NOMO-1 (cell line): ENCODE data around the gene TMEM182.
A peak's percentile ranks its signal among the peaks of the same experiment; 100 is the strongest.

Source experiments
- DNase-seq, 2 experiments: peaks; one replicate each; lab custom pipeline; 2025; ENCODE audit not compliant: unreplicated experiment in 2 of 2; lab: John Stamatoyannopoulos, UW

Gene TMEM182

DNA sequence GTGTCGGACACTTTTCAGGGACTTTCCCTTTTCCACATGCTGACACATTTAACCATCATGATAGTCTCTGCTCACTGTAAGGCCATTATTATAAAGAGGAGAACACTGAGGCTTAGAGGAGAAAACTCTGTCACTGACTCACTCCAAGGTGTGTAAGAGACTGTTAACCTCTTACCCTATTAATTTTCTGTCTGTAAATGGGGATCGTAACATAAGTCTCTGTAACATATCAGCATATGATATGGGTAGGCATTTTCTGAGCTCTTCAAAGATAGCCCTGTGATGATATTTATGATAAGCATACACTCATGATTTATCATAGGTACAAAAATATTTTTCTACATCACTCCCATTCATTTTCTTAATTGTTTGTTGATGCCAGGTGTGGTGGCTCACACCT, 36.4 kb downstream of the TMEM182 start:
- no peak for DNase-seq

DNA sequence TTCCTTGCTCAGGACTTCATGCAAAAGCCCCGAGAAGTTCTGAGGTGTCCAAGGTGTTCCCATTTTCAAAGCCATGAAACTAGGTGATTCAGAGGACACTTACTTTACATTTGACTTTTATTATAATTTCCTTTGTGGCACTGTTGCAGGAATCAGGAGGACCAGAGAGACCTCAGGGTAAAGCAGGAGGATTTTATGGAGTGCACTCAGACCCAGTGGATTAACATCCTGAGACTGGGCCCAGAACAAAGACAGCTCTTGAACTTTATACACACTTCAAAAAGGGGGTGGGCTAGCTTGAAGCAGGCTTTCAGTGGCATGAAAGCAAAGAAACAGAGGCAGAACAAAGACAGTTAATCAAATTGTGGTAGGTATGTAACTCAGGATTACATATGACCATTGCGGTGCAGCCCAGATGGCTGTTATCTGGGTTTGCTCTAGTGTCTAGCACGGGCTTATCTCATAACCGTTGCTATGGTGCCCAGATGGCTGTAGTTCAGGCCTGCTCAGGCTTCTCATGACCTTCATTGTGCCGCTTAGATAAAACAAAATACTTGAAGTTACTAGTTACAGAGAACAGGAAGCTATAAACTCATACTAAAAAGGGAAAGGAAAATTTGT, 39.4 kb downstream of the TMEM182 start:
- no peak for DNase-seq

DNA sequence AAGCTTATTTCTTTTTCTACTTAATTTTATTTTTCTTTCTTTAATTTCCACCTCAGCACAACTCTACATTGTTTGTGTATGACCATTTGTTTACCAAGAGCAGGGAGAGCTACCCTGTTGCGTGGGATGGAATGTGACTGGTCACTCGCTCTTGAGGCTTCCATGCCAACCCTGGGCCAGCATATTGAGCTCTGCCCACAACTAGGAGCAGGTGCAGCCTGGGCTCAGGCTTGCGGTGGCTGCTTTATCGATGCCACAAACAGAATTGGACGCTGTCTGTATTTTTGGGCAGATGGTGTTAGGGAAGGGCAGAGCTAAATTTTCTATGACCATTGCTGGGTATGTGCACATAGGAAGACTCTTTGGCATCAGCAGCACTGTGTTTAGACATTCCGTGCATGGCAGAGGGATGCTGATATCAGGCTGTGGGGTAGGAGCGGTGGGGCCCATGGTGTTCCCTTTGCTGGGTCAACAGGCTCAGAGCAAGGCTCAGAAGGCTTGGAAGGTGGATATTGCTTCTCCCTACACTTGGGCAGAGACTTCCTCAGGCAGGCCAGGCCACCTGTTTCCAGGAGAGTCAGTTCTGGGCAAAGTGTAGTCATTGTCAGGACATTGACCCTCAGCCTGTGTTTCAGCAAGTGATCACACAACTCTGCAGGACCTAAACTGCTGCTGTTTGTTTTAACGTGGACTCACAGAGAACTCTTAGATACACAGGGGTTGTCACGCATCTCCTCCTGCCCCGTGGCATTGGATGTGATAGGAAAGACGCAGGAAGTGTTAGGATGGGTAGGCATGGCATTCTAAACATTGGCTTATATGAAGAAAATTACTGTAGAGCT, 40.2 kb downstream of the TMEM182 start:
- no peak for DNase-seq

DNA sequence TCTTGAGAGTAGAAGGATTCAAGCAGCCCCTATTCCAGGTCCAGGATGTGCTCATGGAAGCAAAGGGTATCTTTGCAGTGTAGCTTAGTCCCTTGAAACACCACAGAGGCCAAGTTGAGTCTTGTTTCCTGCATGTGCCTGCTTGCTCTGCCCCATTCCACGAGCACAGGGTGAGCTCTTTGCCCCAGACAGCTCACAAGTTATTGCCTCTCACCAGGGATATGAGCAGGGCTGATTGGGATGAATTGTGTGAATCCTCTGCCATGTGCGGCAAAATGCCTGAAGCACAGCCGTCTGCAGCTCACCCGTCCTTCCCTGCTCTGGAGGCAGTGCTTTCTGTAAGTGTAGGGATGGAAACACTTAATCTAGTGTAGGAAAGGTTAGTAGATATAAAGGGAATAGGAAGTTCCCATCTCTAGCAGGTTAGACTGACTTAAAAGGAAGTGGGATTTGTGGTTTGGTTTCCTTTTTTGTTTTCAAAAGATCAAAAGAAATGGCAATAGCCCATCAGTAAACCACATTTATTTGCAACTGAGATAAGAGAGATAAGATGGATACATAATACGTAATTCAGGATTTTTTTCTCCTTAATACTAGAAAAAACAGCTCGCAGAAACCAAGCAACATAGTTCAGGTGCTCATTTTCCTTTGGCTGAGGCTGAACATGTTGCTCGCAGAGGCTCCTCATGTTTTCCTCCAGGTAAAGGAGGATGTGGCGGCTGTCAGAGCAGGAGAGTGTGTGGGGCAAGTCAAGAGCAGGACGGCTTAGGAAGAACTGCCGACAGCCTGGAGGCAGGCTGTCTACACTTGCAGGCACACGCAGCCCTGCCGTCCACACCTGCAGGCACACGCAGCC, 41.4 kb downstream of the TMEM182 start:
- peak in 1 of 2 experiments; percentile 10 for DNase-seq

DNA sequence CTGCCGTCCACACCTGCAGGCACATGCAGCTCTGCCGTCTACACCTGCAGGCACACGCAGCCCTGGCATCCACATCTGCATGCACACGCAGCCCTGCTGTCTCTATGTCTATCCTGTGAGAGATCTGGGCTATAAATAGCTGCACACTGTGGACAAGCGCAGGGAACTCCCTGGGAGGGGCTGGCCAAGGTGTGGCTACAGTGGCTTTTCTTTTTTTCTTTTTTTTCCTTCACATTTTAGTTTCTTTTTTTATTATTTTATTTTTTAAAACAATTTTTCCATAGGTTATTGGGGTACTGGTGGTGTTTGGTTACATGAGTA, 42.0 kb downstream of the TMEM182 start:
- DNase-seq = no peak

DNA sequence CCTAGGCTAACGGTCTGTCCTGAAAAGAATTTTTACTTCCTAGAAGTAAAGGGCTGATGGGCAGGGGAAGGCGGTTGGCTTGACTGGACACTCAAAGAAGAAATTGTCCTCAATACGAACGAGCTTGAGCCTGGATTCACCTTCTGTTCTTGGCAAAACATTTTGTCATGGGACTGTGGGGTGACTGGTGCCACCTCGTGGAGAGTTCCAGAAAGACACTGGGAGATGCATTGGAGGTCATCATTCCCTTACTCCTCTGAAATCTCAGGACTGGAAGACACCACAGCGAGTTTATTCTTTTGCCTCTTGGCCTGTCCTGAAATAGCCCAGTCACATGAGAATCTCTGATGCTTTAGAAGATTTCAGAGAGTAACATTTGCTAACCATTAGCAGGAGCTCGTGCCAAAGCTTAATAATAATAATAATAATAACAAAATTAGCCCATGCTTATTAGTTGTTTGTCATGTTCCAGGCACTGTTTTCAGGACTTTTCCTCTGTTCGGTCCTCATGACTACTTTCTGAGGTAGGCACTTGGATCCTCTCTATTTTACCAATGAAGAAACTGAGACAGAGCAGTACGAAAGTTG, 44.5 kb downstream of the TMEM182 start:
- DNase-seq = peak in 1 of 2 experiments; percentile 32

DNA sequence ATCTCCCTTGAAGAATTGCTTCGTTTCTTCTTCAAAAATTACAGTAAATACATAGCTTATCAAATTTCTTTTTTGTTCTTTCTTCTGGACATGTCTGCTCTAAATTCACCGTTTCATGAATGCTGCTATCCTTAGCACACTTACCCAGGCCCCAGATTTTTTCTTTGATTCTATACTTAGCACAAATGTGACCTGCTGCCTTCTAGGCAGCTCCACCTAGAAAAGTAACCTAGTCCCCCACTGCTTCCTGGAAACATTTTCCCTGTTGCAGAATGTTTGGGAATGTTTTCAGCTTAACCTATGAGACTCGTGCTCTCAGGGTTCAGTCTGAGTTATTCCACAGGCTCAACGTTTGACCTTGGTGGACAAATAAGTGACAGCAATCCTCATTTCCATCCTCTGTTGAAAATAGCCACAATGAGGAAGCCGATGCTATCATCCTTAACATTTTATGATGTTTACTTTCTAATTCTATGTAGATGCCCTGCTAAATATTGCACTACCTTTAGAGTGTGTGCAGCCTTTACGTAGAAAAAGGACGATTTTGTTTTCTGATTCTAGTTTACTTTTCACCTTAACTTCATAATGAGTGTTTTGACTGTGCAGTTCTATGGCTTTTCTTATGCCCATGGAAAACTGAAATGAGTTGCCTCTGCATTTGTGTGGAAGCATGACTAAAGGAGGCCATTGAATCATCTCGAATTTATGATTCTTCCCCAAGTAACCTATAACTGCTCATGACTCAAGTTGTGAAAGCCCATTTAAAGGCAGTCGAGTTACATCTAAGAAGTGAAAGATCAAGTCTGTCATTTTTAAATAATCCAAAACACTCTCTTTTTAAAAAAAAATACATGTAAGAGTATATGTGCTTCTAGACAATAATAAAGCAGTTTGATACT, 47.7 kb downstream of the TMEM182 start:
- no peak for DNase-seq

DNA sequence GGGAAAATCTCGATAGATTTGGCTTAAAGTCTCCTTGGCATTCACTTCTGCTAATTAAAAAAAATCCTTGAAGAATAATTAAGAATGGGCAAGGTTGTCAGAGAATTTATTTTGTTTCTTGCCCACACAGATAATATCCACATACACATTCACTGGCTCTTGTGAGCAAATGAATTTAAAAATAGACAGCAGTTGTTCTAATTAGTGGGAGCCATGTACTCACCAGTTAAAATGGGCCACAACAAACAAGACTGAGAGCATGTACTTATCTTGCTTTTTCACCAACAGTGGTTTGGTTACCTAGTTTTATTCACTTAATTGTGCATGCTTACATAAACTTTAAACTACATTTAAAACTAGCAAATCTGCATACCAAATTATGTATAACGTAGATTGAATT, 53.5 kb downstream of the TMEM182 start:
- no peak for DNase-seq

DNA sequence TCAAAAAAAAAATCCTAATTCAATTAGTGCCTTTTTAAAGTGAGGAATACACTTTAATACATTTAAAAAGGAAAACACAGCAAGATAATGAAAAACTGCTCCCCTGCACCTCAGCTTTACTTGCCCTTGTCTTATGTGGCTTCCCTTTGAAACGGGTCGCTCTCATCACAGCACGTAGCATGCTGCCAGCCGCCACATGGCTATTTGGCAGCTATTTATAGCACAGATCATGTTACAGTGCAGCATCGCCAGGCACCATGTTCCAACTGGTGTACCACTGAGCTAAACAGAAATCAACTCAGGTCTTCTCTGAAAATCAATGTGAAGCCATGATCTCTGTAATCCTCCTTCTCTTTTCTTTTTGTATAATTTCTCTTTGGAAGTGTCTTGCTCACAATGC, 65.1 kb downstream of the TMEM182 start:
- DNase-seq = no peak

DNA sequence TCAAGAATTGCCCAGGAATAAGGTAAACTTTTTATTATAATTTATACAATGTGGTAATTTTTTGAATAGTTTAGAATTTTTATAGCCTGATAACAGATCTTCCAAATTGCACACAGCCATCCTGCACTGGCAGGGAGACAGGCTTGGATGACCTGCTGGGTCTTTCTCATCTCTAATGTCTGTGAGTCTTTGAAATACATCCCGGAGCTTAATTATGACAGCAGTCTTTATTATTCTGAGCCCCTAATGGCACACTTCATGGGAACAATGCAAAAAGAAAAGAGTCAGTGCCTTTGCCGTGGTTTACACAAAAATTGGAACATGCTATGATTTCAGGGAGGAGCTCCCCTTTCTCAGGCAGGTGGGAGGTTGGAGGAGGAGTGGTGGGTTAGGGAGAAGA, 71.0 kb downstream of the TMEM182 start:
- DNase-seq = no peak

DNA sequence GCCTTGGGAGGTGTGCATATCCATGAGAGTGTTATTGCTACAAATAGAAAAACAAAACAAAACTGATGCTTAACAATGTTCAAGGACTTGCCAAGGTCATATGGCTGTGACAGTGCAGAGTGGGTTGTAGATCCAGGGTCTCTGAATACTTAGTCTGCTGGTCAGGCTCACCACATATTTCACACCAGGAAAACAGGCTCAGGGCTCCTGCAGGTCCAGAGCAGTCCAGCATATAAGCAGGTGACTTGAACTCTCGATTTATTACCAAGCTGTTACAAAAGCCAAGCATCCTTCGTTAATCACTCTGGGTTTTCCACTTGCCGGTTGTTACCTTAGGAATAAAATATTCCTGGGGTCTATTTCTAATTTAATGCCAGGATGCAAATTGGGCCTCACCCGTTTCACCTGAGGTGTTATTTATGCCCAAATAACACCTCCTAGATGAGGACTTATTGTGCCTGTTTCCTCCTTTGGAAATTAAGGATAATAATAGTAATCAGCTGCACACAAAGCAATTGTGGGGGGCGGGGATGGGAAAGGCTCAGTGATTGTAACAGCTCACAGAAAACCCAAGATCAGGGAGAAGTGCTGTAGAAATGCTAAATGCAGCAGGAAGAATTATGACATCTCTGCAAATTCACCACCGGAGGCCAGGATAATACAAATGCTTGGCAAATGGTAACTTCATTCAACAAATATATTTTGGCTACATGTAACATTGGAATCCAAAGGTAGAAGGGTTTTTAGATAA, 72.9 kb downstream of the TMEM182 start:
- no peak for DNase-seq

DNA sequence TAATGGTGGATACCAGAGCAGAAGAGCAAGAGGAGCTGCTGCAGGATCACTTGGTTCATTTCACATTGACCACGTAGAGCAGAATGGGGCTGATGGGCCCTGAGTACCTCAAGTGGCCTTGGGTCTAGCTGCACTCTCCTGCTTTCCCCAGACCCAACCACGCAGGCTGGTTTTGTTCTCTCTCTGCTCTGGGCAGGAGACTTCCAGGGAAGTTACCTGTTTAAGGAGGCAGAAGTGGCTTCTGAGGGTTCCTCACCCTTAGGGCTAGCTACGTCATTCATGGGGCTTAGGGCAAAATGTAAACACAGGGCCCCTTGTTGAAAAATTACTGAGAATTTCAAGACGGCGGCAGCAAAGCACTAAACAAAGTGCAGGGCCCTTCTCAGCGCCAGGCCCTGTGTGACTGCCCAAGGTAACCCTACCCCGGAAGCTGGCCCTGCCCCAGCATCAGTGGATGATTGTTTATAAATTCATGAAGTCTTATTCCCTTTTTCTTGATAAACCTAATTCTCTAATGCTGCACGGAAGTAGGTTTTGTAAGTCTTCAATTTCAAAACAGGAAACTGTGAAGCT, 75.9 kb downstream of the TMEM182 start:
- DNase-seq = no peak

DNA sequence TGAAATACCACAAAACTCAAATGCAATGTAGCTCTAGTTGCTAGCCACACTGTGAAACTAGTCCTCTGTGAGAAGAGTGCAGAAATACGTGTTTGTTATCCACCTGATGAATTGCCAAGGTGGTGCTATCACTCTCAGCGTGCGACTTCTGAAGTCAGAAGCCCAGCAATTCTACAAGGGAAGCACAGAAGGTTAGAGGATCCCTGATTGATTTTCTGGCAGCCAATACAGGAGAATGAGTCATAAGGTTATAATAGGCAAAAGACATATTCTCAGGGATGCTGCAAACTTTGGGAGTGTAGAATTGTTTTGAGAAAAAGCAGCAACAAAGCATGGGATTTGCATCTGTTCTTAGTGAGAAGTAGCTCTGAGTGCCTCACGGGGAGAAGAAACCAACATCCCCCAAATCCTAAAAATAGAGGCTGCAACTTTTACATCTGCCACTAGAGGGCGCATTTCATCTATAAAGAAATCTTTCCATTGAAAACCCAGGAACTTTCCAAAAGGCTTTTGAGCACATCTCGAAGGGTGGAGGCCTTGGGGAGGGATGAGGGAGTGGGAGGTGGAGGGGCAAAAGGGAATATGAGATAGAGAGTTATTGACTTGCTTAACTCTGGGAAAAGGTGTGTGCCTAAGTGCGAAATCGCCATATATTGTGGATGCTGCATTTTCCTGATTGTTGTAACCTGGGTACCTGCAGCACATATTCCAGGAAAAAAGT, 78.0 kb downstream of the TMEM182 start:
- peak in 1 of 2 experiments; percentile 31 for DNase-seq

DNA sequence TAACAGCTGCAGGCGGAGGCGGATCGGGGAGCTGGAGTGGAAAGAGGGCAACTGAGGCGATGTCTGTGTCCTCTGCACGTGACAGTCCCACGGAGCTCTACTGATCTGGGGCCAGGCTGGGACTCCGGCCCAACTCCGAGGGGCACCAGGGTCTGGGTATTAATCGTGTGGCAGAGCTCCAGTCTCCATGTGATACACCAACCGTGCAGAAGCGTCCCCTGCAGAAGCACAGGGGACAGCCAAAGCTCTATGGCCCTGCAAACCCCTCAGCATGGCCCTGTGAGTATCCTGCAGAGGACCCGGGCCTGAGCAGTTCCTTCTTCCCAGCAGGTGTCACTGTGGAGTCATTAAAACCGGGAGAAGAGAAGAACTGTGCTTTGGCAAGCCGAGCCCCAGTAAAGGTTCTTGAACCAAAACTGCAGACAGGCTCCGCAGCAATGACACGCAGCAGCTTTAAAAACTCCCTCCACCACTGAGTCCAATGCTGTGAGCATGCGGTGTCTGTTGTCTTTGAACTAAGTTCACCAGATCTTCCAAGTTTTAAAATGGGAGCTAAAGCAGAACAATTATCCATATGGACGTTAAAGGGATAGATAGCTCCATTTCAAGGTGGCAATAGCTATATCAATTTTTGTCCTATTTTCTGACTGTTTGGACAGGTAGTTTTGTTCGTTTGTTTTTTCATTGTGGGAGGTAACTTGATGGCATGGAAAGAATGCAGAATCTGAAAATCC, 79.4 kb downstream of the TMEM182 start:
- peak in 1 of 2 experiments; percentile 54 for DNase-seq

DNA sequence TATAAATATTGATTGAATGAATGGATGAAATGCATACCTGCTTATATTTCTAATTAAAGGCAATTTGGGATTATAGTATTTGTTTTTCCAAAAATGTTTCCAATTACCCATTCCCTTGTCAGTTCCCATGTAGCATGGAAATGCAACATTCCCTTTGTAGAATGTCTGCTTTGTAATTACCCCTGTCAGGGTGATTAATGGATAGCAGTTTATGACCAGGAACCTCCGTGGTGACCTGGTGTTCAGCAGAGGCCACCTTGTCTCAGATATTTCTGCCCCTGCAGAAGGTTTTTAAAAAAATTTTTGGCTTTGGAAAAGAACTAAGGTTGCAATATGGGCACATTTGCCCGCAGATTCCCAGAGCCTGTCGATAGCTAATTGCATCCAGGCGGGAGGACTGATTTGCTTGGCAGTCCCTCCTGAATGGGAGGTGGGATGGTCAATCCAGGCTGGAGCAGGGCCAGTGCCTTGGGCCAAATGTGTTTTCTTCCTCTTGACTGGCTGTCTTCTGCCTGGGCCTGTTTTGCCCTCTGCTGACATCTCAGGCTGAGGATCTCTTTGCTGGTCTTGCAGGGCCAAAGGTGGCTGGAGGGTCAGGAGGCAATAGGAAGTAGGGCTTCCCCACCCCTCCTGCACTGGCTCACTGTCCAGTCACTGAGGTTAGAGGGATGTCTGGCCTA, 82.1 kb downstream of the TMEM182 start:
- DNase-seq = no peak

DNA sequence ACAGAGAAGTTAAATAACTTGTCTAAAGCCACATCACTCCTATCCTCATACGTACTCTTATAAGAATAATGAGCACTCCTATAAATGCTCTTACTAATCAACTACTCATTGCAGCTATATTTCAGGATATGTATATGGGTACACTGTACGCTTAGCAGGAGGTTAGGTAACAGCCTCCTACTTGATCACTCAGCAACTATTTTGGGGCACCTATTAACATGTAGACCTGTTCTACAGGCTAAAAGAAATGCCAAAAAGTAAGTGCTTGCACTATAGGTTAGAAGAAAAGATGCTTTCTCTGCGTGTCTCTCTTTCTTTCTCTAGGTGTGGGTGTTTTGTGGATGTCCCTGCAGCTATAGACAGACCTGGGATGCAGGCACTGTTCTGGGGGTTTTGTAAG, 83.1 kb downstream of the TMEM182 start:
- no peak for DNase-seq

DNA sequence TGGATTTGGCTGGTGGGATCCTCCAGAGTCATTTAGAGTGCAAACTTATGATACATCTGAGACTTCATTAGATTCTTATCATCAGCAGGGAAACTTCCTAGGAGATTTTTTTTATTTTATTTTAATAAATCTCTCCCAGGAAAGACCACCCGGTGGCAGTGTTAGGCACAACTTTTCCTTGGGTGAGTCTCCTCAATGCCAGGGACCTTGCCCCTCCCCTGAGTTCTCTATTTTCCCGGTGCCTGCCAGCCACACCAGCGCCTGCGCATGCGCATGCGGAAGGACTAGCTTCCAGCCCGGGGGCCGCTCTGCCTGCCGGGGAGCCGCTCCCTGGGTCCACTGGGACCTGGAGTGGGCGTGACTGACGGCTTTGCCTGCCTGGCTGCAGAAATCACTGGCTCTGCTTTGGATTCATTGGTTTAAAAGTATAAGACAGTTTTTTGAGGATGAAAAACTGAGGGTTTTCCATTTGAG, 86.6 kb downstream of the TMEM182 start:
- peak; percentile 58 to 64 for DNase-seq
